SU-DHL-6 (cell line): Measurements from ENCODE around the gene TMEM117.
"Not testable (repeated sequence)": the region's sequence is repeated elsewhere in the genome, so short reads cannot be mapped to it uniquely, and the experiment has no call there.

Experiments used
- H2AFZ ChIP-seq: fragments of 200-600 bp; sonication (generic); 2 replicates; pipeline ENCODE4 v1.6.1; 2014; ENCODE audit warnings: low read depth, mild to moderate bottlenecking, moderate library complexity, mixed read lengths, antibody characterized with exemption, low read length; ENCODE audit not compliant: severe bottlenecking
- H3F3A ChIP-seq: fragments of 200-600 bp; shearing (Covaris generic); 2 replicates; pipeline ENCODE4 v1.6.0; 2016; ENCODE audit warnings: antibody characterized with exemption, mild to moderate bottlenecking; ENCODE audit not compliant: insufficient read depth
- H3K27ac ChIP-seq: fragments of 200-600 bp; sonication (generic); 2 replicates; pipeline ENCODE4 v1.5.1; 2016; ENCODE audit warnings: low read depth, mild to moderate bottlenecking, low read length, moderate library complexity, mixed read lengths
- H3K27me3 ChIP-seq: fragments of 200-600 bp; sonication (generic), shearing (Covaris generic); 2 replicates; pipeline ENCODE4 v1.6.0; 2014; ENCODE audit warnings: mild to moderate bottlenecking, low read length
- H3K36me3 ChIP-seq: fragments of 200-600 bp; sonication (generic); 2 replicates; pipeline ENCODE4 v1.6.1; 2014; ENCODE audit warnings: mild to moderate bottlenecking, low read length, mixed read lengths
- H3K4me2 ChIP-seq: fragments of 300-600, 200-600 bp; shearing (Covaris generic), sonication (generic); 2 replicates; pipeline ENCODE4 v1.6.0; 2014; ENCODE audit warnings: low read length, low read depth, mild to moderate bottlenecking; ENCODE audit not compliant: poor library complexity, severe bottlenecking
- H3K4me3 ChIP-seq: fragments of 200-600 bp; sonication (generic); 2 replicates; pipeline ENCODE4 v1.5.1; 2014; ENCODE audit warnings: antibody characterized with exemption, low read length, mild to moderate bottlenecking, mixed read lengths; ENCODE audit not compliant: insufficient read depth, poor library complexity, severe bottlenecking
- H3K79me2 ChIP-seq: fragments of 200-600 bp; sonication (generic); 2 replicates; pipeline ENCODE4 v1.6.1; 2014; ENCODE audit warnings: mild to moderate bottlenecking, low read length, moderate library complexity; ENCODE audit not compliant: insufficient read depth
- H3K9ac ChIP-seq: fragments of 200-600 bp; sonication (generic); 2 replicates; pipeline ENCODE4 v1.7.0; 2014; ENCODE audit warnings: mild to moderate bottlenecking, low read length
- H3K9me2 ChIP-seq: fragments of 200-600 bp; sonication (generic); replicated peaks from 2 replicates; pipeline ENCODE4 v1.6.1; 2014; ENCODE audit warnings: low read length; ENCODE audit not compliant: insufficient read depth
- H3K9me3 ChIP-seq: fragments of 200-600 bp; sonication (generic); 2 replicates; pipeline ENCODE4 v1.6.1; 2014; ENCODE audit warnings: low read length, mixed read lengths; ENCODE audit not compliant: insufficient read depth
- H4K20me1 ChIP-seq: fragments of 200-600 bp; sonication (generic); 2 replicates; pipeline ENCODE4 v1.6.1; 2014; ENCODE audit warnings: low read depth, mild to moderate bottlenecking, antibody characterized with exemption, low read length, moderate library complexity, mixed read lengths
- CTCF ChIP-seq: fragments of 200-600 bp; sonication (generic); IDR thresholded peaks from one replicate; pipeline ENCODE4 v1.5.1; 2017; ENCODE audit warnings: antibody characterized with exemption, mild to moderate bottlenecking, low read length, moderate library complexity; ENCODE audit not compliant: insufficient read depth, poor library complexity, severe bottlenecking
- EZH2phosphoT487 ChIP-seq: fragments of 200-600 bp; sonication (generic), shearing (Covaris generic); conservative IDR thresholded peaks from 2 replicates; pipeline ENCODE4 v1.6.1; 2018; ENCODE audit warnings: mild to moderate bottlenecking, antibody characterized with exemption, low read length, moderate library complexity, mixed read lengths

The TMEM117 gene

GRCh38 chr12:44377443-44378187, 541.7 kb downstream of the TMEM117 start:
- no peaks in the 10 kb centered on the region for H3K9me3 ChIP-seq
- no peak overlapping the region for H3K9ac ChIP-seq
- no peak overlapping the region for H3K4me2 ChIP-seq
- no peaks in the 10 kb centered on the region for H3K27me3 ChIP-seq
- H2AFZ ChIP-seq = no peak overlapping the region
- no peak for TF ChIP-seq CTCF
- TF ChIP-seq EZH2phosphoT487 = no peak
- H3K79me2 ChIP-seq = no peaks in the 10 kb centered on the region
- no peak overlapping the region for H3K4me3 ChIP-seq
- H3K36me3 ChIP-seq = no peaks in the 10 kb centered on the region
- no peak overlapping the region for H3K27ac ChIP-seq
- H3F3A ChIP-seq = no peaks in the 10 kb centered on the region
- H3K9me2 ChIP-seq = no peaks in the 10 kb centered on the region
- no peaks in the 10 kb centered on the region for H4K20me1 ChIP-seq

DNA sequence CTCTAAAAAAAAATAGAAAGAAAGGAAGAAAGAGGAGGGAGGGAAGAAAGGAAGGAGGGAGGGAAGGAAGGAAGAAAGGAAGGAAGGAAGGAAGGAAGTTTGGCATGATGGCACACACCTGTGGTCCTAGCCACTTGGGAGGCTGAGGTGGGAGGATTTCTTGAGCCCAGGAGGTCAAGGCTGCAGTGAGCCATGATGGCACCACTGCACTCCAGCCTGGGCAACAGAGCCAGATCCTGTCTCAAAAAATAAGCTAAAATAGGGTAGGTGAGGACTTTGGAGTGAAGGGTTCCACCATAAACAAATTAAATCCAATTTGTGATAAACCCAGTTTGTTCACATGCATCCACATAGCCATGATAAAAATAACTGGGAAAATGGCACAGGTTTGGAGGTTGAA, 543.2 kb downstream of the TMEM117 start:
- not testable (repeated sequence) for H3K4me3 ChIP-seq, H3F3A ChIP-seq, H2AFZ ChIP-seq, H3K79me2 ChIP-seq, H3K27me3 ChIP-seq, H3K9me3 ChIP-seq, H3K9ac ChIP-seq, H3K36me3 ChIP-seq, H3K27ac ChIP-seq, H3K4me2 ChIP-seq, H3K9me2 ChIP-seq, H4K20me1 ChIP-seq

DNA sequence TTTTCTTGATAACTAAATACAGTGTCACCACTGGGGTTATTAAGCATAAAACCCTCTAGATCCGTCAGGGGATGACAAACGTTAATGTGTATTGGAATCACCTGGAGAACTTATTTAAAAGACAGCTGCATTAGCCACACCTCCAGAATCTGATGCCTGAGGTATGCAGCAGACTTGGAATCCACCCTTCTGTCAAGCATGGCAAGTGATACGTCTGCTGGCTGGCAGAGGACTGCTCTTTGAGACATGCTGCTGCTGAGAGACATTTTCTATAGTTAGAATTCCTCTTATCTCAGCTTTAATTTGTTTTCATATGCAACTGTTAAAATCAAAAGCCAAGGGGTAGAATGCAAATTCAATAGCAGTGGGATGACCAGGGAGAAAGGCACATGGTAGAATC, 544.0 kb downstream of the TMEM117 start:
- no peaks in the 10 kb centered on the region for H3K9me2 ChIP-seq
- no peak overlapping the region for H2AFZ ChIP-seq
- no peaks in the 10 kb centered on the region for H3K27me3 ChIP-seq
- no peak overlapping the region for H3K4me2 ChIP-seq
- no peaks in the 10 kb centered on the region for H3F3A ChIP-seq
- no peaks in the 10 kb centered on the region for H3K36me3 ChIP-seq
- H3K27ac ChIP-seq = no peak overlapping the region
- H3K4me3 ChIP-seq = no peak overlapping the region
- H4K20me1 ChIP-seq = no peaks in the 10 kb centered on the region
- no peak overlapping the region for H3K9ac ChIP-seq
- TF ChIP-seq EZH2phosphoT487 (no peak), CTCF (no peak)
- no peaks in the 10 kb centered on the region for H3K79me2 ChIP-seq
- no peaks in the 10 kb centered on the region for H3K9me3 ChIP-seq

GRCh38 chr12:44380861-44381260, 545.0 kb downstream of the TMEM117 start:
- no peak overlapping the region for H2AFZ ChIP-seq
- H3K4me3 ChIP-seq = no peak overlapping the region

More at GRCh38 chr12:44380861-44381260, 545.0 kb downstream of the TMEM117 start:
- no peak overlapping the region for H3K27ac ChIP-seq
- no peak overlapping the region for H3K9ac ChIP-seq
- no peaks in the 10 kb centered on the region for H4K20me1 ChIP-seq
- no peaks in the 10 kb centered on the region for H3F3A ChIP-seq
- H3K9me2 ChIP-seq = no peaks in the 10 kb centered on the region
- H3K9me3 ChIP-seq = no peaks in the 10 kb centered on the region
- H3K4me2 ChIP-seq = no peak overlapping the region
- no peak for TF ChIP-seq EZH2phosphoT487
- no peak for TF ChIP-seq CTCF
- H3K27me3 ChIP-seq = no peaks in the 10 kb centered on the region
- no peaks in the 10 kb centered on the region for H3K79me2 ChIP-seq
- no peaks in the 10 kb centered on the region for H3K36me3 ChIP-seq
